ENCODE data around the gene APOL1. TPM values are rescaled to one million over a fixed set of nuclear protein-coding genes. Genes with fewer than 3 reads are reported as not detected.

The APOL1 gene
- total and polyA plus RNA-seq, 2 of the 13 experiments (the other 11 are each of a cell fraction or from before 2014, with no cell fraction given), result 20.3 to 75.0 TPM

DNA sequence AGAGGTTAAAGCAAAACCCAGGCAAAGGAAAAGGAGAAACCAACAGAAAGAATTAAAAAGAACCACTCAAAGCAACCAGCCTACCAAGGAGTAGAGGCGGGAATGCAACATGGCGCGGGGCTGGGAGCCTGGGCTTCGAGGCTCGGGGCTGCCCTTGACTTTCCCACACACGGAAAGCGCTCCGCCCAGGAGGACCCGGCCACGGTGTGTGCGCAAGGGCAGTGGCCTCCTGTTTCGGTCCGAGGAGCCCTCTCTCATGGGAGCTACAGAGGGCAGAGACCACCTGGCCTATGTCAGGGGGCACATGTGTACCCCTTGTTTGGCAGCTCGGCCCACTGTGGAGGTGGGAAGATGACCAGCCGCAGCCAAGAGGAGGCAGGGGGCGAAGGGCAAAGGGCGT, 55.9 kb downstream of the APOL1 start (continued):
- TF ChIP-seq, protein P1, sequence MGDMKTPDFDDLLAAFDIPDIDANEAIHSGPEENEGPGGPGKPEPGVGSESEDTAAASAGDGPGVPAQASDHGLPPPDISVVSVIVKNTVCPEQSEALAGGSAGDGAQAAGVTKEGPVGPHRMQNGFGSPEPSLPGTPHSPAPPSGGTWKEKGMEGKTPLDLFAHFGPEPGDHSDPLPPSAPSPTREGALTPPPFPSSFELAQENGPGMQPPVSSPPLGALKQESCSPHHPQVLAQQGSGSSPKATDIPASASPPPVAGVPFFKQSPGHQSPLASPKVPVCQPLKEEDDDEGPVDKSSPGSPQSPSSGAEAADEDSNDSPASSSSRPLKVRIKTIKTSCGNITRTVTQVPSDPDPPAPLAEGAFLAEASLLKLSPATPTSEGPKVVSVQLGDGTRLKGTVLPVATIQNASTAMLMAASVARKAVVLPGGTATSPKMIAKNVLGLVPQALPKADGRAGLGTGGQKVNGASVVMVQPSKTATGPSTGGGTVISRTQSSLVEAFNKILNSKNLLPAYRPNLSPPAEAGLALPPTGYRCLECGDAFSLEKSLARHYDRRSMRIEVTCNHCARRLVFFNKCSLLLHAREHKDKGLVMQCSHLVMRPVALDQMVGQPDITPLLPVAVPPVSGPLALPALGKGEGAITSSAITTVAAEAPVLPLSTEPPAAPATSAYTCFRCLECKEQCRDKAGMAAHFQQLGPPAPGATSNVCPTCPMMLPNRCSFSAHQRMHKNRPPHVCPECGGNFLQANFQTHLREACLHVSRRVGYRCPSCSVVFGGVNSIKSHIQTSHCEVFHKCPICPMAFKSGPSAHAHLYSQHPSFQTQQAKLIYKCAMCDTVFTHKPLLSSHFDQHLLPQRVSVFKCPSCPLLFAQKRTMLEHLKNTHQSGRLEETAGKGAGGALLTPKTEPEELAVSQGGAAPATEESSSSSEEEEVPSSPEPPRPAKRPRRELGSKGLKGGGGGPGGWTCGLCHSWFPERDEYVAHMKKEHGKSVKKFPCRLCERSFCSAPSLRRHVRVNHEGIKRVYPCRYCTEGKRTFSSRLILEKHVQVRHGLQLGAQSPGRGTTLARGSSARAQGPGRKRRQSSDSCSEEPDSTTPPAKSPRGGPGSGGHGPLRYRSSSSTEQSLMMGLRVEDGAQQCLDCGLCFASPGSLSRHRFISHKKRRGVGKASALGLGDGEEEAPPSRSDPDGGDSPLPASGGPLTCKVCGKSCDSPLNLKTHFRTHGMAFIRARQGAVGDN (CRISPR knock-in tag; IDR thresholded peaks at IDR 0.05), result peak; percentile 26; the same call in 1 of the 2 replicates
- TF ChIP-seq ZNF383 (CRISPR knock-in tag; IDR thresholded peaks at IDR 0.05; ENCODE audit: borderline replicate concordance) (no peak), JUNB (CRISPR knock-in tag; IDR thresholded peaks at IDR 0.05; ENCODE audit: borderline replicate concordance) (no peak)
- TF ChIP-seq, protein P2, sequence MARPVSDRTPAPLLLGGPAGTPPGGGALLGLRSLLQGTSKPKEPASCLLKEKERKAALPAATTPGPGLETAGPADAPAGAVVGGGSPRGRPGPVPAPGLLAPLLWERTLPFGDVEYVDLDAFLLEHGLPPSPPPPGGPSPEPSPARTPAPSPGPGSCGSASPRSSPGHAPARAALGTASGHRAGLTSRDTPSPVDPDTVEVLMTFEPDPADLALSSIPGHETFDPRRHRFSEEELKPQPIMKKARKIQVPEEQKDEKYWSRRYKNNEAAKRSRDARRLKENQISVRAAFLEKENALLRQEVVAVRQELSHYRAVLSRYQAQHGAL (CRISPR knock-in tag; IDR thresholded peaks at IDR 0.05; ENCODE audit: not compliant biosample characterization), result no peak

GRCh38 chr22:36311386-36312085, 58.6 kb downstream of the APOL1 start:
- WGBS (ENCODE audit: low lambda C conversion rate), result 75% methylated on average over 10 of the region's 18 CpGs
- no peak overlapping the region for H3K9ac ChIP-seq (ENCODE audit: insufficient read depth, low read depth, low read length)
- peaks cover 20% of the 10 kb centered on the region for H3K4me1 ChIP-seq (ENCODE audit: insufficient read depth, low read length)
- TF ChIP-seq ISL2 (CRISPR knock-in tag; IDR thresholded peaks at IDR 0.05), result no peak
- TF ChIP-seq ZNF768 (CRISPR knock-in tag; IDR thresholded peaks at IDR 0.05), result peak; percentile 87
- TF ChIP-seq AGO2 (optimal IDR thresholded peaks at IDR 0.05; ENCODE audit: low read depth, low read length), result peak; percentile 57
- in situ Hi-C loops (cut with HindIII; ENCODE audit: extremely low pct_ligation_motif_present, low pct_unique_long_range_greater_than_20kb) (no loop called here), intact Hi-C loops (cut with micrococcal nuclease; ENCODE audit: unreplicated experiment) (no loop called here)
- H3K9me3 ChIP-seq (ENCODE audit: low read length), result no peaks in the 10 kb centered on the region
- peaks cover 48 to 82% of the 10 kb centered on the region in 2 experiments for H3K36me3 ChIP-seq (replicated peaks in 1 of 2; ENCODE audit: control insufficient read depth in 1 of 2, insufficient read depth in 2 of 2, low read length in 2 of 2)
- DNase-seq (ENCODE audit: low spot score), result no peak
- no peaks in the 10 kb centered on the region for H3K79me2 ChIP-seq (ENCODE audit: insufficient read depth, low read length)
- H4K20me1 ChIP-seq (ENCODE audit: insufficient read depth, low read length), result 0 out of 2 replicates have a peak, but pooled peaks cover 2% of the 10 kb centered on the region
- BruUV-seq (replicated peaks), result no TSS peak
- H3K27ac ChIP-seq (ENCODE audit: extremely low read length, insufficient read depth, low read length), result no peak overlapping the region
- no peak overlapping the region for H3K4me2 ChIP-seq (ENCODE audit: low read depth, low read length)
- ChIA-PET POLR2A (no interaction called here), CTCF (ENCODE audit: low intra/inter-chr PET ratio, low total read pairs) (no interaction called here)
- no peak overlapping the region for H3K4me3 ChIP-seq (replicated peaks in 1 of 3; ENCODE audit: insufficient read depth in 1 of 3, low read depth in 2 of 3, low read length in 3 of 3)
- no peak for FAIRE-seq
- no peaks in the 10 kb centered on the region for H3K27me3 ChIP-seq (ENCODE audit: control insufficient read depth in 1 of 2, insufficient read depth in 2 of 2, low read length in 2 of 2)
- no peak for ATAC-seq
- no peak overlapping the region for H2AFZ ChIP-seq (ENCODE audit: low read length)
